ENCODE data around the gene KIAA1549. TPM values are rescaled to one million over a fixed set of nuclear protein-coding genes. Genes with fewer than 3 reads are reported as not detected.

KIAA1549 gene
- total RNA-seq, 2 donors from 2014 or later, result 18.7 to 19.3 TPM

DNA sequence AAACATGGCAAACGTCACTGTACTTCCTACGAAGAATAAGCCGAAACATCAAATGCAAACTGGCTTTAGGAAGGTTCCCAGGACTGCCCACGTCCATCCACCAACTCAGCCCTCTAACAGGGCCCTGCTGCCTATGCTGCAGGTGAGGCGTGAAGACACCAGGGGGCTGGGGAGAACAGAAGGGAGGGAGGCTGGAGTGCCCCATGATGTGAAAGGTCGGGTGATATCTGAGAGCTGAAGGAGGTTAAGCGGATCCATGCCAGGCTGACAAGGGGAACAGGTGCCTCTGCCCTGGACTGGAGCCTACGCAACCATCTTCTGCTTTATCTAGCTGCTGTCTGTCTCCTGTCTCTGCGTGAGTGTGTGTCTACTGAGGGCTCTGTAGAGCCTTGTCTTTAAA is 143.0 kb downstream of the KIAA1549 start:
- Histone ChIP-seq H3K9me3 (ENCODE audit: control insufficient read depth, low read length) (no peaks in the 10 kb centered on the region), H3K27ac (ENCODE audit: low read depth, low read length) (no peak overlapping the region), H3K4me1 (ENCODE audit: control insufficient read depth, insufficient read depth, low read length) (no peaks in the 10 kb centered on the region), H3K9ac (ENCODE audit: extremely low read depth, low read length, poor library complexity, severe bottlenecking) (no peak overlapping the region), H3K27me3 (ENCODE audit: control insufficient read depth, insufficient read depth, low read length, poor library complexity, severe bottlenecking) (no peaks in the 10 kb centered on the region), H3K36me3 (ENCODE audit: control insufficient read depth, insufficient read depth, low read length) (peaks cover 36% of the 10 kb centered on the region), H3K4me3 (ENCODE audit: low read length) (no peak overlapping the region)
- peaks cover 2% of the 10 kb centered on the region for H3K27me3 Mint-ChIP-seq (ENCODE audit: insufficient read depth)
- DNase-seq, result peak; percentile 60
- H3K36me3 Mint-ChIP-seq (ENCODE audit: low read depth), result peaks cover 54% of the 10 kb centered on the region
- peak overlapping the region; percentile 32 for H3K27ac Mint-ChIP-seq
- H3K4me3 Mint-ChIP-seq, result no peak overlapping the region
- TF ChIP-seq, protein P1, sequence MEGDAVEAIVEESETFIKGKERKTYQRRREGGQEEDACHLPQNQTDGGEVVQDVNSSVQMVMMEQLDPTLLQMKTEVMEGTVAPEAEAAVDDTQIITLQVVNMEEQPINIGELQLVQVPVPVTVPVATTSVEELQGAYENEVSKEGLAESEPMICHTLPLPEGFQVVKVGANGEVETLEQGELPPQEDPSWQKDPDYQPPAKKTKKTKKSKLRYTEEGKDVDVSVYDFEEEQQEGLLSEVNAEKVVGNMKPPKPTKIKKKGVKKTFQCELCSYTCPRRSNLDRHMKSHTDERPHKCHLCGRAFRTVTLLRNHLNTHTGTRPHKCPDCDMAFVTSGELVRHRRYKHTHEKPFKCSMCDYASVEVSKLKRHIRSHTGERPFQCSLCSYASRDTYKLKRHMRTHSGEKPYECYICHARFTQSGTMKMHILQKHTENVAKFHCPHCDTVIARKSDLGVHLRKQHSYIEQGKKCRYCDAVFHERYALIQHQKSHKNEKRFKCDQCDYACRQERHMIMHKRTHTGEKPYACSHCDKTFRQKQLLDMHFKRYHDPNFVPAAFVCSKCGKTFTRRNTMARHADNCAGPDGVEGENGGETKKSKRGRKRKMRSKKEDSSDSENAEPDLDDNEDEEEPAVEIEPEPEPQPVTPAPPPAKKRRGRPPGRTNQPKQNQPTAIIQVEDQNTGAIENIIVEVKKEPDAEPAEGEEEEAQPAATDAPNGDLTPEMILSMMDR (conservative IDR thresholded peaks at IDR 0.05), result peak; percentile 50
- no peaks in the 10 kb centered on the region for H3K9me3 Mint-ChIP-seq
- 92 to 96% methylated on average over 8 to 9 of the region's 9 CpGs for WGBS, 2 experiments (ENCODE audit: insufficient coverage in 1 of 2, insufficient read length in 1 of 2)
- no peaks in the 10 kb centered on the region for H3K4me1 Mint-ChIP-seq

GRCh38 chr7:138837627-138838026 is 143.6 kb downstream of the KIAA1549 start:
- TF ChIP-seq, protein P1 (conservative IDR thresholded peaks at IDR 0.05), result no peak
- Mint-ChIP-seq H3K9me3 (no peaks in the 10 kb centered on the region), H3K27me3 (ENCODE audit: insufficient read depth) (peaks cover 2% of the 10 kb centered on the region), H3K27ac (no peak overlapping the region), H3K36me3 (ENCODE audit: low read depth) (peaks cover 50% of the 10 kb centered on the region), H3K4me1 (no peaks in the 10 kb centered on the region), H3K4me3 (no peak overlapping the region)
- WGBS, 2 experiments (ENCODE audit: insufficient coverage in 1 of 2, insufficient read length in 1 of 2), result 93 to 100% methylated on average over 2 to 13 of the region's 13 CpGs
- Histone ChIP-seq H3K4me1 (ENCODE audit: control insufficient read depth, insufficient read depth, low read length) (no peaks in the 10 kb centered on the region), H3K27me3 (ENCODE audit: control insufficient read depth, insufficient read depth, low read length, poor library complexity, severe bottlenecking) (no peaks in the 10 kb centered on the region), H3K9me3 (ENCODE audit: control insufficient read depth, low read length) (no peaks in the 10 kb centered on the region), H3K27ac (ENCODE audit: low read depth, low read length) (no peak overlapping the region), H3K9ac (ENCODE audit: extremely low read depth, low read length, poor library complexity, severe bottlenecking) (no peak overlapping the region), H3K36me3 (ENCODE audit: control insufficient read depth, insufficient read depth, low read length) (peaks cover 36% of the 10 kb centered on the region), H3K4me3 (ENCODE audit: low read length) (no peak overlapping the region)
- DNase-seq, result no peak

GRCh38 chr7:138835087-138835486 is 146.1 kb downstream of the KIAA1549 start:
- H3K27me3 ChIP-seq (ENCODE audit: control insufficient read depth, insufficient read depth, low read length, poor library complexity, severe bottlenecking), result no peaks in the 10 kb centered on the region
- WGBS, 2 experiments (ENCODE audit: insufficient coverage in 1 of 2, insufficient read length in 1 of 2), result 88 to 94% methylated on average over 9 to 11 of the region's 11 CpGs
- no peak overlapping the region for H3K27ac ChIP-seq (ENCODE audit: low read depth, low read length)
- peaks cover 2% of the 10 kb centered on the region for H3K4me1 Mint-ChIP-seq
- H3K9ac ChIP-seq (ENCODE audit: extremely low read depth, low read length, poor library complexity, severe bottlenecking), result no peak overlapping the region
- H3K27ac Mint-ChIP-seq, result no peak overlapping the region
- TF ChIP-seq, protein P1 (conservative IDR thresholded peaks at IDR 0.05), result peak; percentile 58
- H3K36me3 ChIP-seq (ENCODE audit: control insufficient read depth, insufficient read depth, low read length), result peaks cover 36% of the 10 kb centered on the region
- DNase-seq, result no peak
- H3K9me3 ChIP-seq (ENCODE audit: control insufficient read depth, low read length), result no peaks in the 10 kb centered on the region
- H3K4me3 ChIP-seq (ENCODE audit: low read length), result no peak overlapping the region
- no peak overlapping the region for H3K4me3 Mint-ChIP-seq
- H3K9me3 Mint-ChIP-seq, result no peaks in the 10 kb centered on the region
- no peaks in the 10 kb centered on the region for H3K4me1 ChIP-seq (ENCODE audit: control insufficient read depth, insufficient read depth, low read length)
- H3K36me3 Mint-ChIP-seq (ENCODE audit: low read depth), result peaks cover 32% of the 10 kb centered on the region
- H3K27me3 Mint-ChIP-seq (ENCODE audit: insufficient read depth), result peaks cover 12% of the 10 kb centered on the region

All from endodermal cell (in vitro differentiated cells).